DOHH2 (cell line): ENCODE measurements around the gene SLC49A3.
"Not testable (repeated sequence)": the region's sequence is repeated elsewhere in the genome, so short reads cannot be mapped to it uniquely, and the experiment has no call there.

ENCODE experiments used
- CTCF ChIP-seq: fragments of 200-600 bp; sonication (generic); IDR thresholded peaks from one replicate; pipeline ENCODE4 v1.5.1; 2014; ENCODE audit warnings: antibody characterized with exemption, mild to moderate bottlenecking, low read depth, low read length; ENCODE audit not compliant: poor library complexity, severe bottlenecking
- EZH2phosphoT487 ChIP-seq: fragments of 200-600 bp; sonication (generic); IDR thresholded peaks from 2 replicates; pipeline ENCODE4 v1.6.1; 2017; ENCODE audit warnings: borderline replicate concordance, mild to moderate bottlenecking, antibody characterized with exemption, low read length, moderate library complexity, mixed read lengths

DNA sequence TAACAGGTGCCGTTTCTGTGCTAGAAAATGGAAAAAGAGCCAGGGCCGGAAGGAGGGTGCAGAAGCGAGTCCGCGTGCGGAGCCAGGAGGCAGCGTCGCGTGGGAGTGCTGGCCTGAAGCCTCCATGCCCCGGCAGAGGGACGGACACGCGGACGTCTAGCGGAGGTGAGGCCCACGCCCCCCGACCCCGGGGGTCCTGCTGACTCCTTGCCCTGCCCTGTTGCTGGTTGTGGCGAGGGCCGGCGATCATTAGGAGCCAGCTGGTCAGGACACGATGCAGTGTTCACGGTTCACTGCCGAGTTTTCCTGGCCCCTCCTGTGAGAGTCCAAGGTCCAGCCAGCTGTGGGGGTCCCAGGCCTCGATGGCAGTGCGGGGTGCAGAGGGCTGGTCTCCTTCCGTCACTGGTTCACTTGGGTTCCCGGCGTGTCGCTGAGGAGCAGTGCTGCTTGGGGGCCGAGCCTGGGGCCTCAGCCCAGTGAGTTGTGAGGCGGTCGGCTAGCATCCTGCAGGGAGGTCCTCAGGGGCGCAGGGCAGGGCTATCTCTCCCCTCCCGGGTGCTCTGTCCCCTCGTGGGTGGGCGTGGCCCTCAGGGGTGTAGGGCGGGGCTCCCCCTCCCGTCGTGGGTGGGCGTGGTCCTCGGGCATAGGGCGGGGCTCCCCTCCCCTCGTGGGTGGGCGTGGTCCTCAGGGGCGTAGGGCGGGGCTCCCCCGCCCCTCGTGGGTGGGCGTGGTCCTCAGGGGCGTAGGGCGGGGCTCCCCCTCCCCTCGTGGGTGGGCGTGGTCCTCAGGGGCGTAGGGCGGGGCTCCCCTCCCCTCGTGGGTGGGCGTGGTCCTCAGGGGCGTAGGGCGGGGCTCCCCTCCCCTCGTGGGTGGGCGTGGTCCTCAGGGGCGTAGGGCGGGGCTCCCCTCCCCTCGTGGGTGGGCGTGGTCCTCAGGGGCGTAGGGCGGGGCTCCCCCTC is 42.3 kb upstream of the SLC49A3 start:
- TF ChIP-seq CTCF, EZH2phosphoT487: not testable (repeated sequence)
